GM12878 (cell line): ENCODE data around the gene PTPRF. TPM values are rescaled to one million over a fixed set of nuclear protein-coding genes. Genes with fewer than 3 reads are reported as not detected.

Experiments
- ATAC-seq: fragments of 200-7000 bp; cut with Tn5 transposase; 3 replicates; pipeline ENCODE4 v1.9.1; 2020; ENCODE audit warnings: mild to moderate bottlenecking, moderate library complexity
- BruUV-seq: library from RNA; stranded (reverse); fragments of 400-500 nt; replicated peaks from 2 replicates; lab custom pipeline; 2021; lab: Mats Ljungman, UMichigan
- CTCF ChIA-PET: fragments of 300-600 bp; sonication (Branson Sonifier 250); formaldehyde crosslinking; extraction: SDS; loops from one replicate; lab custom pipeline; 2021; ENCODE audit warnings: inconsistent platforms; lab: Yijun Ruan, JAX
- POLR2A ChIA-PET: fragments of 350-600 bp; formaldehyde crosslinking; extraction: SDS; loops from one replicate; lab custom pipeline; 2021; ENCODE audit warnings: inconsistent platforms; lab: Charles Lee
- RAD21 ChIA-PET: fragments of 300-600 bp; sonication (Branson Sonifier 250); formaldehyde crosslinking; loops from one replicate; lab custom pipeline; 2023; ENCODE audit warnings: antibody characterized with exemption; ENCODE audit not compliant: unreplicated experiment; lab: Charles Lee
- SMC1A ChIA-PET: fragments of 300-600 bp; sonication (Branson Sonifier 250); formaldehyde crosslinking; loops from one replicate; lab custom pipeline; 2023; ENCODE audit not compliant: unreplicated experiment, uncharacterized antibody; lab: Charles Lee
- DNase-seq: peaks from one replicate; pipeline ENCODE4 v3.0.0-alpha.2; 2011; ENCODE audit warnings: low read depth, low spot score
- FAIRE-seq: peaks from 3 replicates; lab custom pipeline; 2011; peaks lifted over from hg19 to GRCh38; lab: Jason Lieb, UNC
- H2AFZ ChIP-seq: 2 replicates; pipeline ENCODE4 v1.6.0; 2011; ENCODE audit warnings: low read depth, low read length, control low read depth; ENCODE audit not compliant: control insufficient read depth
- H3K27ac ChIP-seq: 2 replicates; pipeline ENCODE4 v1.5.1; 2011; ENCODE audit warnings: control low read depth; ENCODE audit not compliant: control insufficient read depth, insufficient read depth
- H3K27me3 ChIP-seq, 2 experiments: replicated peaks in 1 of 2; 2 replicates each; pipeline versions ENCODE4 v1.6.0 to v1.6.1; 2011; ENCODE audit warnings: low read length in 1 of 2; ENCODE audit not compliant: control insufficient read depth in 2 of 2, insufficient read depth in 2 of 2
- H3K36me3 ChIP-seq, 2 experiments: 2 replicates each; pipeline ENCODE4 v1.5.1; 2011; ENCODE audit warnings: low read length in 1 of 2; ENCODE audit not compliant: control insufficient read depth in 2 of 2, insufficient read depth in 2 of 2
- H3K4me1 ChIP-seq: 2 replicates; pipeline ENCODE4 v1.6.1; 2011; ENCODE audit warnings: mild to moderate bottlenecking, low read length, moderate library complexity, mixed read lengths; ENCODE audit not compliant: control insufficient read depth, insufficient read depth
- H3K4me2 ChIP-seq: 2 replicates; pipeline ENCODE4 v1.6.0; 2011; ENCODE audit warnings: control low read depth; ENCODE audit not compliant: control insufficient read depth, insufficient read depth
- H3K4me3 ChIP-seq: fragments of 200-600 bp; sonication (generic); 2 replicates; pipeline ENCODE4 v1.5.1; 2016
- H3K79me2 ChIP-seq: 2 replicates; pipeline ENCODE4 v1.6.0; 2011; ENCODE audit warnings: low read length; ENCODE audit not compliant: control insufficient read depth, insufficient read depth
- H3K9ac ChIP-seq: 2 replicates; pipeline ENCODE4 v1.8.0; 2011; ENCODE audit warnings: low read length, control low read depth, mixed read lengths; ENCODE audit not compliant: control insufficient read depth, insufficient read depth
- H3K9me3 ChIP-seq: replicated peaks from 3 replicates; pipeline ENCODE4 v1.5.1; 2011; ENCODE audit warnings: mild to moderate bottlenecking, low read length; ENCODE audit not compliant: control insufficient read depth, insufficient read depth
- H4K20me1 ChIP-seq: 2 replicates; pipeline ENCODE4 v1.6.0; 2011; ENCODE audit not compliant: control insufficient read depth, insufficient read depth
- CHD4 ChIP-seq: fragments of 200-600 bp; sonication (generic); IDR thresholded peaks from 2 replicates; pipeline ENCODE4 v1.6.1; 2016; ENCODE audit warnings: mild to moderate bottlenecking
- CREB1 ChIP-seq: IDR thresholded peaks from 2 replicates; pipeline ENCODE4 v1.6.1; 2012; ENCODE audit warnings: low read depth, mild to moderate bottlenecking, inconsistent platforms
- HDAC6 ChIP-seq: fragments of 200-600 bp; sonication (generic); IDR thresholded peaks from one replicate; pipeline ENCODE4 v1.8.0; 2017; ENCODE audit warnings: antibody characterized with exemption; ENCODE audit not compliant: unreplicated experiment
- LARP7 ChIP-seq: fragments of 450-650 bp; IDR thresholded peaks from 2 replicates; pipeline ENCODE4 v1.6.1; 2017; ENCODE audit warnings: mild to moderate bottlenecking
- MTA2 ChIP-seq: fragments of 450-650 bp; IDR thresholded peaks from 2 replicates; pipeline ENCODE4 v1.6.1; 2016; ENCODE audit warnings: low read depth, mild to moderate bottlenecking, moderate library complexity
- NRF1 ChIP-seq: conservative IDR thresholded peaks from 2 replicates; pipeline ENCODE4 v1.6.1; 2011; ENCODE audit warnings: mild to moderate bottlenecking, low read depth, low read length, improper control_type of control experiment
- RBBP5 ChIP-seq: fragments of 200-600 bp; sonication (generic); conservative IDR thresholded peaks from 2 replicates; pipeline ENCODE4 v1.6.1; 2016
- RUNX3 ChIP-seq: IDR thresholded peaks from 2 replicates; pipeline ENCODE4 v1.6.1; 2012; ENCODE audit warnings: low read length, inconsistent platforms
- STAT3 ChIP-seq: IDR thresholded peaks from 2 replicates; pipeline ENCODE4 v1.6.1; 2011; ENCODE audit warnings: low read depth, low read length, improper control_type of control experiment
- TAF1 ChIP-seq: IDR thresholded peaks from 2 replicates; pipeline ENCODE4 v1.6.1; 2011; ENCODE audit warnings: mild to moderate bottlenecking, low read depth, low read length, borderline replicate concordance
- TBL1XR1 ChIP-seq: IDR thresholded peaks from 2 replicates; pipeline ENCODE4 v1.6.1; 2012; ENCODE audit warnings: low read depth, low read length, improper control_type of control experiment
- YY1 ChIP-seq: IDR thresholded peaks from 2 replicates; pipeline ENCODE4 v1.6.1; 2011; ENCODE audit warnings: low read depth, mild to moderate bottlenecking, low read length
- ZNF274 ChIP-seq: IDR thresholded peaks from one replicate; pipeline ENCODE4 v1.8.0; 2011; ENCODE audit not compliant: insufficient read length, insufficient read depth
- WGBS: methylation state at CpG from one replicate; pipeline ENCODE4 v1.1.6; 2016; ENCODE audit warnings: low lambda C conversion rate; ENCODE audit not compliant: insufficient replicate concordance, insufficient coverage; ENCODE audit errors: missing lambda C conversion rate; 5-methylcytosine and 5-hydroxymethylcytosine counted together
- in situ Hi-C: fragments of 300-500 bp; cut with MboI; formaldehyde crosslinking; loops from 9 replicates; pipeline ENCODE4 v1.14.3; 2018; ENCODE audit warnings: mixed read lengths
- intact Hi-C: fragments of 100-400 bp; cut with micrococcal nuclease; formaldehyde crosslinking; loops from one replicate; pipeline ENCODE4 v1.14.2; 2022; ENCODE audit not compliant: unreplicated experiment
- polyA plus RNA-seq, 11 experiments: library from polyadenylated mRNA; depleted of rRNA in 4 of 11; unstranded in 6 of 11; stranded (reverse) in 5 of 11; fragments of >200 nt; fragmentation: Nextera tagmentation in 4 of 11; fragmentation: Illumina TruSeq in 1 of 11; extraction: Ambion mirVana in 4 of 11; extraction: Trizol in 1 of 11; gene quantifications; 1 replicate in 1 of 11; 2 replicates in 10 of 11; pipeline versions ENCODE4 v1.2.1 to v1.2.3, GENCODE V29; 2011 to 2016; ENCODE audit warnings: inconsistent platforms in 2 of 11, missing spikeins in 2 of 11, low read depth in 1 of 11
- total RNA-seq, 4 experiments: library from RNA; depleted of rRNA in 3 of 4; stranded (reverse); fragments of >200 nt in 3 of 4; fragmentation: Illumina TruSeq in 1 of 4; extraction: Trizol in 1 of 4; gene quantifications; 2 replicates each; pipeline versions ENCODE4 v1.2.1 to v1.2.3, GENCODE V29; 2013 to 2021

The PTPRF gene
- total and polyA plus RNA-seq, 10 of the 15 experiments (the other 5 are each of a cell fraction or from before 2014, with no cell fraction given): 0.04 to 2.6 (median 0.32) TPM

DNA sequence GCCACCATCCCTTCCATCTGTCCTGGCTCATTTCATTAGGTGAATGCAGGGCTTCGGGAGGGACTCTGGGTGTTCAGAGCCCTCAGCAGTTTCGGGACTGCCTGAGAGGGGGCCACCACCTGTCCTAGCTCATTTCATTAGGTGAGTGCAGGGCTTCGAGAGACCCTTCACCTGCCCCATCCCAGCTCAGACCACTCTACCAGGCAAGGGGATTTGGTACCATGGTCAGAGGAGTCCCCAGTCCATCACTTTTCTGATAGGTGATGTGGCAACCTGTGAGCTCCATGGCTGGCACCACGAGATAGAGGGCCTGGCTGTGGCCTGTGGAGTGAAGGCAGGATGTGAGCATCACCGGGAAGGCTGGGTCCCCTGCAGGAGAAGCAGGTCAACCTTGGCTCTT lies 86.3 kb downstream of the PTPRF start:
- TF ChIP-seq LARP7 (no peak), HDAC6 (no peak), RUNX3 (no peak), MTA2 (no peak), TBL1XR1 (no peak), TAF1 (no peak), ZNF274 (no peak), RBBP5 (no peak), STAT3 (no peak), CHD4 (no peak), YY1 (no peak), CREB1 (no peak), NRF1 (no peak)

More for the DNA sequence above, 86.3 kb downstream of the PTPRF start:
- H3K79me2 ChIP-seq: no peaks in the 10 kb centered on the region
- no peaks in the 10 kb centered on the region for H4K20me1 ChIP-seq
- no peak overlapping the region for H3K4me2 ChIP-seq
- no peak for FAIRE-seq
- CTCF ChIA-PET: no interaction called here
- SMC1A ChIA-PET: no interaction called here
- no peak overlapping the region for H3K4me3 ChIP-seq
- in situ Hi-C loops (no loop called here), intact Hi-C loops (no loop called here)
- POLR2A ChIA-PET: no interaction called here
- no peak overlapping the region for H3K27ac ChIP-seq
- no peaks in the 10 kb centered on the region for H3K9me3 ChIP-seq
- H3K36me3 ChIP-seq: no peaks in the 10 kb centered on the region
- RAD21 ChIA-PET: no interaction called here
- 15% methylated on average over 5 of the region's 5 CpGs for WGBS
- no peaks in the 10 kb centered on the region for H3K4me1 ChIP-seq
- H2AFZ ChIP-seq: no peak overlapping the region
- ATAC-seq: no peak
- no TSS peak for BruUV-seq
- no peaks in the 10 kb centered on the region; a peak in 1 of 4 replicates for H3K27me3 ChIP-seq
- no peak overlapping the region for H3K9ac ChIP-seq
- DNase-seq: no peak
